GM19467 (cell line): Measurements from ENCODE around the gene B4GALT5.

ENCODE experiments used
- ATAC-seq: cut with Tn5 transposase; IDR thresholded peaks from one replicate; pipeline ENCODE4 v1.9.1; 2021; ENCODE audit warnings: mild to moderate bottlenecking, moderate library complexity; ENCODE audit not compliant: unreplicated experiment

B4GALT5 gene

DNA sequence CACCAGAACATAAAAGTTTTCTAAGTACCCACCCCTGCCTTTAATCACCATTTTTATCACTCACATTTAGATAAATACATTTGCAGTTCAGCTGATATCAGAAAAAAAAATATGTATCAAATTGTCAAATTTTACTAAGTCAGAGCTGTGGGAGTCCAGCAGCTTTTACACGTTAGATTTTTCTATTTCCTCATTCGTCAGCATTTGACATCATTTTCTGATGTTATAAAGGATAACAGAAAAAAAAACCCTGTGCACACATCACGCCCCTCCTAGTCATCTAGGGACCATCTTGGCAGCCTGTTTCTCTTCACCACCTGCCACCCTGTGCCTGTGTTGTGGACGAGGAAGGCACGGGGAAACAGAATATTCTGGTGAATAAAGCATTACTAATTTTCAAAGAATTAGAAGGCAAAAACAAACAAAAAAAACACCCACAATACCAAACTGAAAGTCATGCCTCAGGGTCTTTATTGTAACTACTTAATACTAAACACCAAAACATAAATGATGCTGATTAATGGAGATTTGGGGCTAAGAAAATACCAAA, 12.4 kb downstream of the B4GALT5 start:
- no peak for ATAC-seq

DNA sequence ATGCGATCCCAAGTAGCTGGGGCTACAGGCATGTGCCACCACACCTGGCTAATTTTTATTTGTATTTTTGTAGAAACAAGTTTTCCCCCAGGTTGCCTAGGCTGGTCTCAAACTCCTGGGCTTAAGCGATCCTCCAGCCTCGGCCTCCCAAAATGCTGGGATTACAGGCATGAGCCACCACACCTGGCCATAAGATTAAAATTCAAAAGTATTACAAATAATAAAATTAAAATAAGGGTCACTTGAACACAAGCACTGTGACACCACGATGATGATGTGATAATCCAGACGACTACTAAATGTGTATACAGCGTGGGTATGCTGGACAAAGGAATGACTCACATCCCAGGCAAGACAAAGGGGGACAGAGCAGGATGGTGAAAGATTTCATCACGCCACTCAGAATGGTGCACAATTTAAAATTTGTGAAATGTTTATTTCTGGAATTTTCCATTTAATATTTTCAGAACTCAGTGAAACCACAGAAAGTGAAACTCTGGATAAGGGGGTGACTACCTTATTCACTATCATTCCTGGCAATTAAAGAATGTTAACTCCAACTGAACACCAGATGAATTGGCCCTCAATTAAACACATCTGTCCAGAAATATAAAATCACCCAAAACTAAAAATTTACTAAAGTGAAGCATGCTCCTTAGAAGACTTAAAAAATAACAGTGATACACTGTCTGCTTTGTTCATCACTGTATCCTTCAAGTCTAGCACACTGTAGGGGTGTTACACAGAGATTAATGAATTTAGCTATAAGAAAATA, 13.1 kb downstream of the B4GALT5 start:
- no peak for ATAC-seq

GRCh38 chr20:49699200-49699992, 14.3 kb downstream of the B4GALT5 start:
- ATAC-seq, result peak; percentile 64

DNA sequence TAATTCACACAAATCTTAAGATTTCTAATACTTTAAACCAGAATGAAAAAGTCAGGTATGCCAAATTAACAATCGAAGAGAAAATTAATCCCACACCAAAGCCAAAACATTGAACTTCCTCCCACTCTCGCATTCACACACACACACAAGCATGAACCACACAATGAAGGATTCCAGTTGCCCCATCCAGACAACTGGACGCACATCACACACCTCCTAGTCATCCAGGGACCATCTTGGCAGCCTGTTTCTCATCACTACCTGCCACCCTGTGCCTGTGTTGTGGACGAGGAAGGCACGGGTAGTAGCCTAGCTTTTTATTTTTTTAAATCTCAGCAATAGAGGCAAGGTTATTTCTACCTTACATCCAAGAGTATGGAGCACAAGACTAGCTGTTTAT, 15.2 kb downstream of the B4GALT5 start:
- ATAC-seq, result no peak

GRCh38 chr20:49697071-49697470, 16.6 kb downstream of the B4GALT5 start:
- ATAC-seq, result no peak

GRCh38 chr20:49696594-49696993, 17.1 kb downstream of the B4GALT5 start:
- no peak for ATAC-seq

DNA sequence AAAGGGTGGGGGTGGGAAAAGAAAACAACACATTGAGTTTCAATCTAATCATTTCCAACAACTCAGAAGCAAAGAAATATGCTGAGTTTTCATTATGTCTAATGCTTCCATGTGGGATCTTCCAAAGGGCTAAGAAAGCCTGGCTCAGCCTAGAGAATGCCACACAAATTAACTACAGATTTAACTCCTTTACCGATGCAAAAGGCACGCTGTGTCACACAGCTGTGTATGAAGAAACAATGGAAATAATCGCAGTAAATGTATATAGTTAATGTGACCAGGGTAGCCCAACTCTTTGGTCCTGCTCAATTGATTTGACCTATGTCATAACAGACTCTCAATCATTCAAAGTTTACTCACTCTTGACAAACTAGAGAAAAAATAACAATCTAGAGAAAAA, 17.8 kb downstream of the B4GALT5 start:
- ATAC-seq, result no peak

GRCh38 chr20:49694450-49695071, 19.1 kb downstream of the B4GALT5 start:
- ATAC-seq, result no peak

GRCh38 chr20:49693435-49694171, 20.1 kb downstream of the B4GALT5 start:
- ATAC-seq, result no peak

GRCh38 chr20:49692941-49693340, 20.7 kb downstream of the B4GALT5 start:
- ATAC-seq, result no peak

- ATAC-seq, result no peak
These were observed 21.7 kb downstream of the B4GALT5 start for GRCh38 chr20:49691818-49692568.

DNA sequence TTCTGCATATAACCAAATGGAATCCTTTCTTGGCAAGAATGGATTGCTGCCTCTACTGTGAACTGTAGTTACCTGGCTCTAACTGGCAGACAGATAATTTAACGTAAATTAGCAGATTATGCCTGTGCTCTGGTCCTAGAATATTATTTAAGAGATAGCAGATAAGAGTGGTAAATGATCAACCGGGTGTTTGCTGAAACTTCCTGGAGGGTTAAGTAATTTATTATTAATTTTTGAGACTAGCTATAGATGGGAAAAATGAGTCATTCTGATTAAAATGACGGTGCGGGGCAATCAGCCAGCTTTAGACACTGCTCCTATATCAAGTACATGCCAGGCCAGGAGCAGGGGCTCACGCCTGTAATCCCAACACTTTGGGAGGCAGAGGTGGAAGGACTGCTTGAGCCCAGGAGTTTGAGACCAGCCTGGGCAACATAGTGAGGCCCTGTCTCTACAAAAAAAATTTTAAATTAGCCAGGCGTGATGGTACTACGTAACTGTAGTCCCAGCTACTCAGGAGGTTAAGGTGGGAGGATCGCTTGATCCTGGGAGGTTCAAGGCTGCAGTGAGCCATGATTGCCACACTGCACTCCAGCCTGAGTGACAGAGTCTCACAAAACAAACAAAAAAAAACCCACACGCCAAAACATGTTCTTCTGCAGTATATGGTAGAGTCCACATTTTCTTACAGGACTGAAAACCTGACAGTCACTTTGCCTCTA, 22.6 kb downstream of the B4GALT5 start:
- ATAC-seq, result no peak

DNA sequence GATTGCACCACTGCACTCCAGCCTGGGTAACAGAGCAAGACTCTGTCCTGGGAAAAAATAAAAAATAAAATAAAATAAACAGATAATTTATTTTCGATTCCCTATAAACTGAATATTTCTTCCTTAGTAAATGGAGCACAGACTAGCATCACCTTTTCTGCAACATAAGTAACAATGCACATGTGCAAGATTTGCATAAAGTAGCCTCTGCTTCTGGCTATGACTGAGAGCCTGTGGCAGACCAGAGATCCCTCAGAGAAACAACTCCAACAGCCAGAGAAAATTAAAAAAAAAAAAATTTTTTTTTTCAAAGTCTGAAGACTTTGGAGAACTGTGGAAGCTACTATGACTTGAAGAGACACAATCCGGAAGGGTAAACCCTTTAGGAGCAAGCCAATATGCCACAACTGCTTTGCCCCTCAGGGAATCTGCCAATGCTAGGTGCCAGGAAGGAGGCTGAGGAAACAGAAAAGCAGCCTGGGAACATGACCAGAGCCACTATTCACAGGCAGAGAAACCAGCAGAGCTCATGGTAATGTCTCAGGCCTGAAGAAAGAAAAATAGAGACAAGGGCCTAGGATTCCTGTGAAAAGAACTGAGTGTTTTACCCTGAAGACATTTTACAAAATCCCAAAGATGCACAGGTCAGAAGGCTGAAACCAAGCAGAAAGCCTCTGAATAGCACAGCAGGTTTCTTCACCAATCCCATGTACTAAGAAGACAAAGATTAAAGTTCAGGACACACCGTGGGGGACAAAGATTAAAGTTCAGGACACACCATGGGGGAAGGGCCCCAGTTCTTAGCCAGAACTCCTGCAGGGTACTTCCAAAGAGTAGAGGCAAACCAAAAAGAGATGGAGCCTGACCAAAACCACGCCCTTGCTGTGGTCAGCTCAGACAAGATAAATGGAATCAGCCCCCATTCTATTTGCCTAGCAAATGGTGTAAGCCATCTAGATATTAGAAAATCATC, 25.8 kb downstream of the B4GALT5 start:
- no peak for ATAC-seq

- ATAC-seq, result no peak
These were observed 27.9 kb downstream of the B4GALT5 start for GRCh38 chr20:49685809-49686208.

- ATAC-seq, result no peak
These were observed 28.5 kb downstream of the B4GALT5 start for GRCh38 chr20:49685161-49685601.

- no peak for ATAC-seq
These were observed 29.2 kb downstream of the B4GALT5 start for GRCh38 chr20:49684335-49684997.

DNA sequence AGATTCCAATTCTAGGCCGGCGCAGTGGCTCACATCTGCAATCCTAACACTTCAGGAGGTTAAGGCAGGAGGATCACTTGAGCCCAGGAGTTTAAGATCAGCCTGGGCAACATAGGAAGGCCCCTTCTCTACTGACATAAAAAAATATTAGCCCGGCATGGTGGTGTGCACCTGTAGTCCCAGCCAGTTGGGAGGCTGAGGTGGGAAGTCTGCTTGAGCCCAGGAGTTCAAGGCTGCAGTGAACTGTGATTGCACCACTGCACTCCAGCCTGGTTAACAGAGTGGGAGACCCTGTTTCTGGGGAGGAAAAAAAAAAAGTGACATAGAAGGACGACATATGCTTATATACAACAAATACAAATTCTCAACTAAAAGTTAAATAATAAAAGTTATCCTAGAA, 30.9 kb downstream of the B4GALT5 start:
- ATAC-seq, result no peak

GRCh38 chr20:49682278-49682677, 31.4 kb downstream of the B4GALT5 start:
- no peak for ATAC-seq
